HepG2 (cell line): ENCODE measurements around the gene RUFY2.

Experiments
- ARNT ChIP-seq: fragments of 450-650 bp; IDR thresholded peaks from 2 replicates; pipeline ENCODE4 v1.6.1; 2017
- BCL6 ChIP-seq: IDR thresholded peaks from 2 replicates; pipeline ENCODE4 v1.6.1; 2016; ENCODE audit warnings: missing genetic modification reagents, missing compliant biosample characterization
- EZH2 ChIP-seq: conservative IDR thresholded peaks from 2 replicates; pipeline ENCODE4 v1.6.1; 2012; ENCODE audit warnings: mild to moderate bottlenecking, low read depth, low read length, moderate library complexity
- FOXK2 ChIP-seq: fragments of 450-650 bp; IDR thresholded peaks from 2 replicates; pipeline ENCODE4 v1.6.1; 2016
- KDM5A ChIP-seq: fragments of 200-600 bp; sonication (generic); IDR thresholded peaks from 2 replicates; pipeline ENCODE4 v1.7.0; 2018; ENCODE audit warnings: antibody characterized with exemption, mild to moderate bottlenecking, low read length, borderline replicate concordance
- KDM6A ChIP-seq: IDR thresholded peaks from 2 replicates; pipeline ENCODE4 v1.6.1; 2016; ENCODE audit warnings: low read depth
- MAFK ChIP-seq, 2 experiments: IDR thresholded peaks in 1 of 2; conservative IDR thresholded peaks in 1 of 2; 2 replicates each; pipeline ENCODE4 v1.6.1; 2011; ENCODE audit warnings: improper control_type of control experiment in 2 of 2, low read length in 2 of 2
- NR2F1 ChIP-seq, 2 experiments: fragments of 450-650 bp in 1 of 2; formaldehyde crosslinking in 1 of 2; IDR thresholded peaks; 2 replicates each; pipeline versions ENCODE4 v1.5.0 to v1.6.1; 2016 to 2020; ENCODE audit warnings: mild to moderate bottlenecking in 1 of 2, missing compliant biosample characterization in 1 of 2, missing genetic modification reagents in 1 of 2, moderate library complexity in 1 of 2
- TEAD2 ChIP-seq: sonication (generic); formaldehyde crosslinking; IDR thresholded peaks from 2 replicates; pipeline ENCODE4 v1.9.0; 2021; ENCODE audit warnings: missing genetic modification reagents
- ZFX ChIP-seq: sonication (generic); formaldehyde crosslinking; IDR thresholded peaks from 2 replicates; pipeline ENCODE4 v1.4.0; 2020; ENCODE audit warnings: mild to moderate bottlenecking, low read depth, missing genetic modification reagents, moderate library complexity
- ZNF274 ChIP-seq: sonication (generic); formaldehyde crosslinking; IDR thresholded peaks from 2 replicates; pipeline ENCODE4 v1.5.1; 2020; ENCODE audit warnings: mild to moderate bottlenecking, missing genetic modification reagents

GRCh38 chr10:68442971-68443370 lies 35.9 kb upstream of the RUFY2 start:
- no peak for TF ChIP-seq EZH2
- TF ChIP-seq NR2F1 (CRISPR knock-in tag; IDR thresholded peaks at IDR 0.05): no peak
- TF ChIP-seq BCL6: no peak
- no peak for TF ChIP-seq TEAD2 (CRISPR knock-in tag)
- no peak for TF ChIP-seq FOXK2
- no peak for TF ChIP-seq KDM6A (CRISPR knock-in tag)
- no peak for TF ChIP-seq ZNF274 (CRISPR knock-in tag)
- TF ChIP-seq ZFX (CRISPR knock-in tag): no peak
- no peak for TF ChIP-seq KDM5A
- no peak for TF ChIP-seq ARNT
- no peak for TF ChIP-seq MAFK (conservative IDR thresholded peaks at IDR 0.05 in 1 of 2, IDR thresholded peaks at IDR 0.05 in 1 of 2; ENCODE audit: low read length in 2 of 2)
